HepG2 (cell line): Measurements from ENCODE around the gene BRD2. TPM values are rescaled to one million over a fixed set of nuclear protein-coding genes. Genes with fewer than 3 reads are reported as not detected.

Experiments used
- ATAC-seq: fragments of 200-7000 bp; cut with Tn5 transposase; 3 replicates; pipeline ENCODE4 v1.9.1; 2020; ENCODE audit warnings: mild to moderate bottlenecking, moderate library complexity
- BruUV-seq: library from RNA; stranded (reverse); fragments of 400-500 nt; replicated peaks from 2 replicates; lab custom pipeline; 2021; lab: Mats Ljungman, UMichigan
- CTCF ChIA-PET: fragments of 300-600 bp; formaldehyde crosslinking; extraction: SDS; loops from one replicate; lab custom pipeline; 2021; ENCODE audit warnings: low total read pairs, inconsistent platforms, low intra/inter-chr PET ratio; lab: Yijun Ruan, JAX
- POLR2A ChIA-PET: fragments of 350-600 bp; sonication (Branson Sonifier 250); formaldehyde crosslinking; loops from one replicate; lab custom pipeline; 2020; ENCODE audit warnings: antibody characterized with exemption, inconsistent platforms; lab: Yijun Ruan, JAX
- DNase-seq: peaks from one replicate; pipeline ENCODE4 v3.0.0-alpha.2; 2015; ENCODE audit warnings: low spot score
- FAIRE-seq: peaks from 3 replicates; lab custom pipeline; 2011; peaks lifted over from hg19 to GRCh38; lab: Jason Lieb, UNC
- H2AFZ ChIP-seq: one replicate; pipeline ENCODE4 v1.6.1; 2011; ENCODE audit warnings: low read length, inconsistent platforms
- H3K27ac ChIP-seq: fragments of 300-600 bp; 3 replicates; pipeline ENCODE4 v1.8.0; 2011; ENCODE audit warnings: mixed run types, mild to moderate bottlenecking, mixed read lengths, low read length, inconsistent platforms; ENCODE audit not compliant: insufficient read depth; ENCODE audit errors: extremely low read length
- H3K27me3 ChIP-seq, 2 experiments: fragments of 200-600 bp in 1 of 2; 2 replicates in 1 of 2; 3 replicates in 1 of 2; pipeline versions ENCODE4 v1.6.0 to v1.8.0; 2011; ENCODE audit warnings: low read length in 2 of 2, mild to moderate bottlenecking in 2 of 2, moderate library complexity in 2 of 2, inconsistent platforms in 1 of 2; ENCODE audit not compliant: insufficient read depth in 2 of 2, control insufficient read depth in 1 of 2
- H3K36me3 ChIP-seq, 2 experiments: fragments of 200-600 bp in 1 of 2; replicated peaks in 1 of 2; 2 replicates in 1 of 2; 3 replicates in 1 of 2; pipeline versions ENCODE4 v1.5.1 to v1.8.0; 2011; ENCODE audit warnings: low read length in 2 of 2, inconsistent platforms in 1 of 2; ENCODE audit not compliant: insufficient read depth in 2 of 2, control insufficient read depth in 1 of 2
- H3K4me1 ChIP-seq: 2 replicates; pipeline ENCODE4 v1.5.1; 2012; ENCODE audit warnings: low read length, inconsistent platforms; ENCODE audit not compliant: insufficient read depth
- H3K4me2 ChIP-seq: 2 replicates; pipeline ENCODE4 v1.6.0; 2011; ENCODE audit warnings: low read depth, low read length, inconsistent platforms
- H3K4me3 ChIP-seq, 3 experiments: fragments of 200-600 bp in 1 of 3; sonication (generic), shearing (Covaris generic) in 1 of 3; replicated peaks in 1 of 3; 2 replicates each; pipeline ENCODE4 v1.5.1; 2011 to 2016; ENCODE audit warnings: low read length in 3 of 3, inconsistent platforms in 2 of 3, low read depth in 2 of 3, mild to moderate bottlenecking in 2 of 3, control low read depth in 1 of 3, mixed read lengths in 1 of 3; ENCODE audit not compliant: insufficient read depth in 1 of 3
- H3K79me2 ChIP-seq: one replicate; pipeline ENCODE4 v1.6.1; 2011; ENCODE audit warnings: low read length, inconsistent platforms; ENCODE audit not compliant: insufficient read depth
- H3K9ac ChIP-seq: 2 replicates; pipeline ENCODE4 v1.6.0; 2011; ENCODE audit warnings: mild to moderate bottlenecking, low read depth, low read length, inconsistent platforms; ENCODE audit not compliant: insufficient read depth
- H3K9me3 ChIP-seq: 2 replicates; pipeline ENCODE4 v1.5.1; 2012; ENCODE audit warnings: mild to moderate bottlenecking, low read length
- H4K20me1 ChIP-seq: 2 replicates; pipeline ENCODE4 v1.6.0; 2011; ENCODE audit warnings: inconsistent platforms, mild to moderate bottlenecking, low read length, moderate library complexity; ENCODE audit not compliant: insufficient read depth
- CREM ChIP-seq, 2 experiments: sonication (generic) in 1 of 2; formaldehyde crosslinking in 1 of 2; IDR thresholded peaks; 2 replicates each; pipeline versions ENCODE4 v1.4.0 to v1.6.1; 2016 to 2020; ENCODE audit warnings: antibody characterized with exemption in 1 of 2, mild to moderate bottlenecking in 1 of 2, missing genetic modification reagents in 1 of 2
- MAFF ChIP-seq: IDR thresholded peaks from 2 replicates; pipeline ENCODE4 v1.6.1; 2011; ENCODE audit warnings: low read depth, low read length, improper control_type of control experiment
- MAFK ChIP-seq, 2 experiments: IDR thresholded peaks in 1 of 2; conservative IDR thresholded peaks in 1 of 2; 2 replicates each; pipeline ENCODE4 v1.6.1; 2011; ENCODE audit warnings: improper control_type of control experiment in 2 of 2, low read length in 2 of 2
- MBNL3 ChIP-seq: fragments of 250-450 bp; sonication (Bioruptor Pico); conservative IDR thresholded peaks from 2 replicates; pipeline ENCODE4 v1.8.0; 2022; ENCODE audit warnings: mild to moderate bottlenecking, inconsistent platforms
- MED13 ChIP-seq: sonication (generic); formaldehyde crosslinking; IDR thresholded peaks from 2 replicates; pipeline ENCODE4 v1.5.0; 2020; ENCODE audit warnings: missing genetic modification reagents
- NKX3-1 ChIP-seq: sonication (generic); formaldehyde crosslinking; IDR thresholded peaks from 2 replicates; pipeline ENCODE4 v1.5.0; 2020; ENCODE audit warnings: missing genetic modification reagents
- PCBP2 ChIP-seq: fragments of 200-400 bp; formaldehyde crosslinking; optimal IDR thresholded peaks from 2 replicates; pipeline ENCODE3; 2018; ENCODE audit warnings: low read length, low read depth; ENCODE audit not compliant: poor library complexity, severe bottlenecking
- RFXANK ChIP-seq: IDR thresholded peaks from 2 replicates; pipeline ENCODE4 v1.6.1; 2016
- THAP7 ChIP-seq: sonication (generic); formaldehyde crosslinking; IDR thresholded peaks from 2 replicates; pipeline ENCODE4 v1.8.1; 2023; ENCODE audit warnings: mild to moderate bottlenecking, missing genetic modification reagents
- ZFP62 ChIP-seq: sonication (generic); formaldehyde crosslinking; IDR thresholded peaks from 2 replicates; pipeline ENCODE4 v1.4.0; 2020; ENCODE audit warnings: missing genetic modification reagents
- ZNF124 ChIP-seq: sonication (generic); formaldehyde crosslinking; IDR thresholded peaks from 2 replicates; pipeline ENCODE4 v1.4.0; 2020; ENCODE audit warnings: missing genetic modification reagents
- ZNF501 ChIP-seq: sonication (generic); formaldehyde crosslinking; IDR thresholded peaks from 2 replicates; pipeline ENCODE4 v1.5.1; 2020; ENCODE audit warnings: mild to moderate bottlenecking, moderate library complexity, missing genetic modification reagents
- ZNF713 ChIP-seq: sonication (generic); formaldehyde crosslinking; IDR thresholded peaks from 2 replicates; pipeline ENCODE4 v1.4.0; 2020; ENCODE audit warnings: mild to moderate bottlenecking, missing genetic modification reagents
- ZNF773 ChIP-seq: sonication (generic); formaldehyde crosslinking; IDR thresholded peaks from 2 replicates; pipeline ENCODE4 v1.4.0; 2020; ENCODE audit warnings: missing genetic modification reagents, borderline replicate concordance
- WGBS: methylation state at CpG from one replicate; pipeline ENCODE4 v1.1.6; 2017; ENCODE audit warnings: low lambda C conversion rate; 5-methylcytosine and 5-hydroxymethylcytosine counted together
- in situ Hi-C: cut with HindIII; loops from 2 replicates; pipeline ENCODE4 v1.10.0; 2017; ENCODE audit warnings: low pct_unique_long_range_greater_than_20kb; ENCODE audit not compliant: extremely low pct_ligation_motif_present
- intact Hi-C: fragments of 100-400 bp; cut with micrococcal nuclease; formaldehyde crosslinking; loops from one replicate; pipeline ENCODE4 v1.10.0; 2022; ENCODE audit not compliant: unreplicated experiment
- polyA plus RNA-seq, 8 experiments: library from polyadenylated mRNA; depleted of rRNA in 3 of 8; stranded (reverse) in 7 of 8; unstranded in 1 of 8; fragments of >200 nt; fragmentation: Illumina TruSeq in 4 of 8; extraction: Trizol in 4 of 8; gene quantifications; 2 replicates each; pipeline versions ENCODE4 v1.2.1 to v1.2.3, GENCODE V29; 2011 to 2016; ENCODE audit warnings: low read depth in 4 of 8, missing spikeins in 1 of 8, mixed read lengths in 1 of 8; ENCODE audit not compliant: insufficient read depth in 1 of 8
- total RNA-seq, 5 experiments: library from RNA; depleted of rRNA; stranded (reverse); fragments of >200 nt; fragmentation: Illumina TruSeq; extraction: Trizol; gene quantifications; 2 replicates each; pipeline ENCODE4 v1.2.3, GENCODE V29; 2016; ENCODE audit warnings: low read depth in 1 of 5
- TF ChIP-seq, protein P1 (sequence below): IDR thresholded peaks from 2 replicates; pipeline ENCODE4 v1.6.1; 2016; ENCODE audit warnings: missing genetic modification reagents, missing compliant biosample characterization
- TF ChIP-seq, protein P2 (sequence below): sonication (generic); formaldehyde crosslinking; IDR thresholded peaks from 2 replicates; pipeline ENCODE4 v1.5.1; 2020; ENCODE audit warnings: missing genetic modification reagents, mild to moderate bottlenecking, borderline replicate concordance

The BRD2 gene
- total and polyA plus RNA-seq, 2 of the 13 experiments (the other 11 are each of a cell fraction or from before 2014, with no cell fraction given) = 143 to 202 TPM

DNA sequence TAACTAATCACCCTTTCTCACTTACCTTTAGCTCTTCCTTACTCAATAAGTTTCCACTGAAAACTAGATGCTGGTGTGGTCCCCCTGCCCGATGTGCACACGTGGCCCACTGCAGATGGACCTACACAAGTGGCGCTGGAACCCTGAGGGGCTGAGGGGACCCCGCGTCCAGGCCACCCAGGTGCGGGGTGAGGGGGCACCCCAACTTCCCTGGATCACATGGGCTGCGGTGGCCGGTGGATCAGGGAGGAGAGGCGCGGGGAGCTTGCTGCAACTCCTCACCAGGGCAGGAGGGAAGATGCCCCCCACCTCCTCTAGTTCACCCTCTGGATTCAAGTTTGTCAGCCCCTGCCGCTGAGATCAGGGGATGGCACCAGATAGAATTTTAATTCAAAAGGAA is 53.5 kb downstream of the BRD2 start:
- 53% methylated on average over 11 of the region's 11 CpGs for WGBS
- BruUV-seq = no TSS peak
- ChIA-PET POLR2A (no interaction called here), CTCF (no interaction called here)
- FAIRE-seq = no peak
- Histone ChIP-seq H3K4me1 (no peaks in the 10 kb centered on the region), H2AFZ (no peak overlapping the region), H3K27me3 (peaks cover 1 to 40% of the 10 kb centered on the region in 2 experiments; a peak in 3 of 5 replicates), H3K9me3 (no peaks in the 10 kb centered on the region), H3K9ac (no peak overlapping the region), H3K79me2 (no peaks in the 10 kb centered on the region), H3K4me2 (no peak overlapping the region), H4K20me1 (no peaks in the 10 kb centered on the region), H3K36me3 (no peaks in the 10 kb centered on the region), H3K27ac (no peak overlapping the region), H3K4me3 (no peak overlapping the region)
- no peak for DNase-seq
- in situ Hi-C loops = no loop called here
- intact Hi-C loops = no loop called here
- no peak for TF ChIP-seq THAP7 (CRISPR knock-in tag)
- no peak for TF ChIP-seq CREM (IDR thresholded peaks at IDR 0.05)
- TF ChIP-seq CREM (CRISPR knock-in tag; IDR thresholded peaks at IDR 0.05) = 0 out of 2 replicates have a peak, but pooled peaks have one; percentile 26
- TF ChIP-seq MBNL3 (CRISPR knock-in tag) = no peak
- no peak for TF ChIP-seq ZNF501 (CRISPR knock-in tag)
- no peak for TF ChIP-seq MED13
- no peak for TF ChIP-seq PCBP2
- TF ChIP-seq, protein P1, sequence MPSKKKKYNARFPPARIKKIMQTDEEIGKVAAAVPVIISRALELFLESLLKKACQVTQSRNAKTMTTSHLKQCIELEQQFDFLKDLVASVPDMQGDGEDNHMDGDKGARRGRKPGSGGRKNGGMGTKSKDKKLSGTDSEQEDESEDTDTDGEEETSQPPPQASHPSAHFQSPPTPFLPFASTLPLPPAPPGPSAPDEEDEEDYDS (CRISPR knock-in tag) = no peak
- ATAC-seq = no peak

- Histone ChIP-seq H3K4me2 (no peak overlapping the region), H3K79me2 (no peaks in the 10 kb centered on the region), H3K27me3 (peaks cover 0 to 25% of the 10 kb centered on the region in 2 experiments; a peak in 3 of 5 replicates), H2AFZ (no peak overlapping the region), H3K9ac (no peak overlapping the region), H3K4me3 (no peak overlapping the region), H3K4me1 (no peaks in the 10 kb centered on the region), H3K36me3 (no peaks in the 10 kb centered on the region), H4K20me1 (no peaks in the 10 kb centered on the region), H3K9me3 (no peaks in the 10 kb centered on the region), H3K27ac (no peak overlapping the region)
- DNase-seq (no peak), ATAC-seq (no peak), FAIRE-seq (no peak)
- WGBS = under 1% methylated on average over 3 of the region's 3 CpGs
- TF ChIP-seq ZNF713 (CRISPR knock-in tag) (no peak), RFXANK (CRISPR knock-in tag) (no peak), MAFF (peak; percentile 48; the same call in 1 of the 2 replicates), MAFK (conservative IDR thresholded peaks at IDR 0.05 in 1 of 2, IDR thresholded peaks at IDR 0.05 in 1 of 2; ENCODE audit: low read length in 2 of 2) (peak in 1 of 2 experiments; percentile 64; a peak in 2 of 4 replicates), ZNF773 (CRISPR knock-in tag) (no peak), ZNF124 (no peak), NKX3-1 (CRISPR knock-in tag) (no peak), ZFP62 (CRISPR knock-in tag) (no peak)
- TF ChIP-seq, protein P2, sequence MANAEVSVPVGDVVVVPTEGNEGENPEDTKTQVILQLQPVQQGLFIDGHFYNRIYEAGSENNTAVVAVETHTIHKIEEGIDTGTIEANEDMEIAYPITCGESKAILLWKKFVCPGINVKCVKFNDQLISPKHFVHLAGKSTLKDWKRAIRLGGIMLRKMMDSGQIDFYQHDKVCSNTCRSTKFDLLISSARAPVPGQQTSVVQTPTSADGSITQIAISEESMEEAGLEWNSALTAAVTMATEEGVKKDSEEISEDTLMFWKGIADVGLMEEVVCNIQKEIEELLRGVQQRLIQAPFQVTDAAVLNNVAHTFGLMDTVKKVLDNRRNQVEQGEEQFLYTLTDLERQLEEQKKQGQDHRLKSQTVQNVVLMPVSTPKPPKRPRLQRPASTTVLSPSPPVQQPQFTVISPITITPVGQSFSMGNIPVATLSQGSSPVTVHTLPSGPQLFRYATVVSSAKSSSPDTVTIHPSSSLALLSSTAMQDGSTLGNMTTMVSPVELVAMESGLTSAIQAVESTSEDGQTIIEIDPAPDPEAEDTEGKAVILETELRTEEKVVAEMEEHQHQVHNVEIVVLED (CRISPR knock-in tag) = no peak
- intact Hi-C loops (no loop called here), in situ Hi-C loops (no loop called here)
- no TSS peak for BruUV-seq
- ChIA-PET CTCF (no interaction called here), POLR2A (no interaction called here)
Measured at GRCh38 chr6:33023536-33023935, 55.1 kb downstream of the BRD2 start.
